GM23248 (cell line): ENCODE results near the gene EEF2. TPM values are rescaled to one million over a fixed set of nuclear protein-coding genes. Genes with fewer than 3 reads are reported as not detected.

Experiments
- DNase-seq: peaks from one replicate; pipeline ENCODE4 v3.0.0-alpha.2; 2015
- H2AFZ ChIP-seq: fragments of 200-600 bp; sonication (generic); 2 replicates; pipeline ENCODE4 v1.6.1; 2016; ENCODE audit warnings: antibody characterized with exemption
- H3F3A ChIP-seq: fragments of 200-600 bp; sonication (generic); 2 replicates; pipeline ENCODE4 v1.6.1; 2016; ENCODE audit warnings: mild to moderate bottlenecking, antibody characterized with exemption, mixed run types; ENCODE audit not compliant: insufficient read depth
- H3K27ac ChIP-seq: fragments of 200-600 bp; sonication (generic); 2 replicates; pipeline ENCODE4 v1.5.1; 2016; ENCODE audit warnings: mild to moderate bottlenecking
- H3K27me3 ChIP-seq: fragments of 200-600 bp; sonication (generic); replicated peaks from 2 replicates; pipeline ENCODE4 v1.6.1; 2016; ENCODE audit warnings: mild to moderate bottlenecking; ENCODE audit not compliant: insufficient read depth
- H3K36me3 ChIP-seq: fragments of 200-600 bp; sonication (generic); 2 replicates; pipeline ENCODE4 v1.6.1; 2016; ENCODE audit warnings: low read depth, mild to moderate bottlenecking
- H3K4me1 ChIP-seq: fragments of 200-600 bp; sonication (generic); 2 replicates; pipeline ENCODE4 v1.6.1; 2016; ENCODE audit warnings: mild to moderate bottlenecking; ENCODE audit not compliant: insufficient read depth
- H3K4me2 ChIP-seq: fragments of 200-600 bp; sonication (generic); one replicate; pipeline ENCODE4 v1.6.1; 2016; ENCODE audit warnings: mild to moderate bottlenecking; ENCODE audit not compliant: unreplicated experiment
- H3K4me3 ChIP-seq: fragments of 200-600 bp; sonication (generic); 2 replicates; pipeline ENCODE4 v1.5.1; 2016; ENCODE audit warnings: mild to moderate bottlenecking
- H3K79me2 ChIP-seq: fragments of 200-600 bp; sonication (generic); 2 replicates; pipeline ENCODE4 v1.6.1; 2016; ENCODE audit warnings: mild to moderate bottlenecking; ENCODE audit not compliant: insufficient read depth
- H3K9ac ChIP-seq: fragments of 200-600 bp; sonication (generic); 2 replicates; pipeline ENCODE4 v1.6.1; 2016; ENCODE audit warnings: mild to moderate bottlenecking
- H3K9me2 ChIP-seq: fragments of 200-600 bp; sonication (generic); 2 replicates; pipeline ENCODE4 v1.6.1; 2016; ENCODE audit warnings: mixed run types, mild to moderate bottlenecking, moderate library complexity; ENCODE audit not compliant: insufficient read depth
- H3K9me3 ChIP-seq: fragments of 200-600 bp; sonication (generic); one replicate; pipeline ENCODE4 v1.6.1; 2017; ENCODE audit warnings: low read depth
- H4K20me1 ChIP-seq: fragments of 200-600 bp; sonication (generic); 2 replicates; pipeline ENCODE4 v1.6.0; 2016; ENCODE audit not compliant: insufficient read depth
- EZH2 ChIP-seq: fragments of 200-600 bp; sonication (generic); IDR thresholded peaks from 2 replicates; pipeline ENCODE4 v1.6.1; 2018; ENCODE audit warnings: antibody characterized with exemption, mild to moderate bottlenecking; ENCODE audit not compliant: insufficient read depth, poor library complexity, severe bottlenecking
- EZH2phosphoT487 ChIP-seq: fragments of 200-600 bp; sonication (generic); IDR thresholded peaks from 2 replicates; pipeline ENCODE4 v1.6.1; 2018; ENCODE audit warnings: antibody characterized with exemption, moderate library complexity, mild to moderate bottlenecking, low read depth; ENCODE audit not compliant: insufficient read depth
- WGBS, 2 experiments: methylation state at CpG; one replicate each; pipeline ENCODE4 v1.1.6; 2015 to 2017; ENCODE audit warnings: low lambda C conversion rate in 2 of 2, low coverage in 1 of 2; ENCODE audit errors: missing lambda C conversion rate in 2 of 2; 5-methylcytosine and 5-hydroxymethylcytosine counted together
- in situ Hi-C: fragments of 300-500 bp; cut with MboI; formaldehyde crosslinking; loops from 2 replicates; pipeline ENCODE4 v1.15.0; 2020
- polyA plus RNA-seq: library from polyadenylated mRNA; unstranded; fragments of >200 nt; fragmentation: Nextera tagmentation; extraction: Ambion mirVana; gene quantifications from 2 replicates; pipeline ENCODE4 v1.2.1, GENCODE V29; 2016
- total RNA-seq: library from RNA; depleted of rRNA; stranded (reverse); fragments of >200 nt; shearing (Covaris generic); gene quantifications from 2 replicates; pipeline ENCODE4 v1.2.3, GENCODE V29; 2014

EEF2 gene
- total and polyA plus RNA-seq, 2 experiments from 2014 or later, result 326 to 2,755 TPM

DNA sequence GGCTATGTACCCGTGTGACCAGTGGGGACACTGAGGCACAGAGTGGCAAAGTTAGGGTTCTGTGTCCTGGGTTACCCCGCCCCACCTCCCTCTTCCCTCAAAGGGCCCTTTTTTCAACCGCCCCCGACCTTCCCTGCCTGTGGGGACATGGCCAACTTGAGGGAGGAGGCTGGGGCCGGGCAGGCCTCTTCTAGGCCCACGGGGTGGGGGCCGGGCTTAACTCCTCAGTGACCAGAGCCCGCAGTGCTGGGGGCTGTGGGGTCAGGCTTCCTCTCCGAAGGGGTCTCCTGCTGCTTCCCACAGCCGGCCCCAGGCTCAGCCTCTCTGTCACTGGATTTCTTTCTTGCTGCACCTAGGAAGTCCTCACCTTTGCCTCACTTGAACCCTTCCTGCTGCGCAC lies 46.2 kb upstream of the EEF2 start:
- no peaks in the 10 kb centered on the region for H4K20me1 ChIP-seq
- in situ Hi-C loops, result no loop called here
- H3K4me2 ChIP-seq, result no peak overlapping the region
- H3F3A ChIP-seq, result no peaks in the 10 kb centered on the region
- no peak overlapping the region for H2AFZ ChIP-seq
- WGBS, 2 experiments, result 74 to 77% methylated on average over 8 to 11 of the region's 11 CpGs
- H3K27ac ChIP-seq, result no peak overlapping the region
- H3K36me3 ChIP-seq, result no peaks in the 10 kb centered on the region
- no peaks in the 10 kb centered on the region for H3K4me1 ChIP-seq
- H3K9ac ChIP-seq, result no peak overlapping the region
- no peaks in the 10 kb centered on the region for H3K9me3 ChIP-seq
- no peaks in the 10 kb centered on the region for H3K9me2 ChIP-seq
- H3K4me3 ChIP-seq, result no peak overlapping the region
- H3K27me3 ChIP-seq, result no peaks in the 10 kb centered on the region
- no peak for TF ChIP-seq EZH2
- no peak for TF ChIP-seq EZH2phosphoT487
- DNase-seq, result no peak
- H3K79me2 ChIP-seq, result no peaks in the 10 kb centered on the region

DNA sequence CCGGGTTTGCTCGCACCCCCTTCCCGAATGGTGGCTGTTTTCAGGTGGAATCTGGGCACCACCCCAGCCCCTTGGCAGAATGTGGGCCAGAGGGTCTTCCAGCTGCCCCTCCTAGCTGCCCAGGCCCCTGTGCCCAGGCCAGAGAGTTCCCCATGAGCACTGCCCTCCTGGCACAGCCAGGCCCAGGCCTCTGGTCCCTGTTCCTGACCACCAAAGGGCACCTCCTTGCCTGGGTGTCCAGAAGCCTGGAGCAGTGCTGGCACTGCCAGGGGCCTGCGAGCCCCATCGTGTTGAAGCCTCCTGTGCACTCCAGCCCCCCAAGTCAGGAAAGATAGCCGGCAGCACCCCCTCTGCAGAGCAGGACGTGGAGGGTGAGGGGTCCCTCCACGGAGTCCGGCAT lies 45.7 kb upstream of the EEF2 start:
- Histone ChIP-seq H3K36me3 (no peaks in the 10 kb centered on the region), H3K9me3 (no peaks in the 10 kb centered on the region), H3K4me2 (no peak overlapping the region), H3K9ac (no peak overlapping the region), H3K9me2 (no peaks in the 10 kb centered on the region), H2AFZ (no peak overlapping the region), H3K4me1 (no peaks in the 10 kb centered on the region), H3K27me3 (no peaks in the 10 kb centered on the region), H3K4me3 (no peak overlapping the region), H4K20me1 (no peaks in the 10 kb centered on the region), H3F3A (no peaks in the 10 kb centered on the region), H3K27ac (no peak overlapping the region), H3K79me2 (no peaks in the 10 kb centered on the region)
- TF ChIP-seq EZH2phosphoT487, result no peak
- no peak for TF ChIP-seq EZH2
- in situ Hi-C loops, result no loop called here
- DNase-seq, result no peak
- WGBS, 2 experiments, result 84 to 88% methylated on average over 9 of the region's 9 CpGs

DNA sequence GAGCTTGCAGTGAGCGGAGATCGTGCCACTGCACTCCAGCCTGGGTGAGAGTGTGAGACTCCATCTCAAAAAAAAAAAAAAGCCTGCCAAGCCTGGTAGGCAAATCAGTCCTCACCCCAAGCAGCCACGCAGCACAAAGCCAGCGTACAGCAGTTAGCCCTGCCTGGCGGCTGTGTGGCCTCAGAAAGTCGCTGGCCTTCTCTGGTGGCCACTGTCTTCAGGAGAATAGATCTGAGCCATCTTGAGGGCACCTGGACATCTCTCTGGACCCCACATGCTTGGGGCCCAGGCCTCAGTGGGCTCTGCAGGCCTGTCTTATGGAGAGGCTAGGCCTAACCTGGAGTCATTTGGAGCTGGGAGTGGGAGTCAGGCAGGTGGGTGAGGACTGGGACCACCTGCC lies 45.3 kb upstream of the EEF2 start:
- no peaks in the 10 kb centered on the region for H3K9me3 ChIP-seq
- no peak overlapping the region for H2AFZ ChIP-seq
- in situ Hi-C loops, result no loop called here
- no peaks in the 10 kb centered on the region for H3K9me2 ChIP-seq
- H3K9ac ChIP-seq, result no peak overlapping the region
- H3K36me3 ChIP-seq, result no peaks in the 10 kb centered on the region
- no peaks in the 10 kb centered on the region for H3F3A ChIP-seq
- no peaks in the 10 kb centered on the region for H4K20me1 ChIP-seq
- no peak for DNase-seq
- TF ChIP-seq EZH2, result no peak
- H3K27me3 ChIP-seq, result no peaks in the 10 kb centered on the region
- H3K27ac ChIP-seq, result no peak overlapping the region
- no peaks in the 10 kb centered on the region for H3K4me1 ChIP-seq
- WGBS, 2 experiments, result 97 to 99% methylated on average over 6 of the region's 6 CpGs
- H3K79me2 ChIP-seq, result no peaks in the 10 kb centered on the region
- no peak overlapping the region for H3K4me2 ChIP-seq
- no peak overlapping the region for H3K4me3 ChIP-seq

DNA sequence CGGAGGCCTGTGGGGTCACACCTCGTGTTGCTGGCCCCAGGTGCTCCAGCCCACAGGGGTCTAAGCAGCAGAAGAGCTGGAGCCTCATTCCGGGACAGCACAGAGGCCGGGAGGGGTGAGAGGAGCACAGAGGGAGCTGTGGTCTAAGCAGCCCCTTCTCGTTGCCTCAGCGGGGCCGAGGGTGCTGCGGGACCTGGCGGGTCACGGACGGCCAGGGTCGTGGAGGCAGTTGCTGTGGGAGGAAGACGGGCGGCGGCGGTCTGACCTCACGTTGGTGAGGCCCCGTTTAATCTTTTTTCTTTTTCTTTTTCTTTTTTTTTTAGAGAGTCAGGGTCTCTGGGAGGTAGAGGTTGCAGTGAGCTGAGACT lies 44.0 kb upstream of the EEF2 start:
- 86 to 92% methylated on average over 8 to 18 of the region's 18 CpGs for WGBS, 2 experiments
- no peaks in the 10 kb centered on the region for H3K9me2 ChIP-seq
- no peaks in the 10 kb centered on the region for H3F3A ChIP-seq
- TF ChIP-seq EZH2phosphoT487, result no peak
- TF ChIP-seq EZH2, result no peak
- no peak overlapping the region for H3K9ac ChIP-seq
- H3K27me3 ChIP-seq, result no peaks in the 10 kb centered on the region
- H4K20me1 ChIP-seq, result no peaks in the 10 kb centered on the region
- no peak overlapping the region for H3K4me3 ChIP-seq
- H3K27ac ChIP-seq, result no peak overlapping the region
- no peak for DNase-seq
- no peak overlapping the region for H2AFZ ChIP-seq
- H3K36me3 ChIP-seq, result no peaks in the 10 kb centered on the region
- no peak overlapping the region for H3K4me2 ChIP-seq
- H3K4me1 ChIP-seq, result no peaks in the 10 kb centered on the region
- H3K9me3 ChIP-seq, result no peaks in the 10 kb centered on the region
- no peaks in the 10 kb centered on the region for H3K79me2 ChIP-seq
- in situ Hi-C loops, result no loop called here
